Tibial nerve (tissue), 4 donors: Measurements from ENCODE around the gene PTPN3. TPM values are rescaled to one million over a fixed set of nuclear protein-coding genes. Genes with fewer than 3 reads are reported as not detected.

Experiments
- DNase-seq, 2 donors: peaks; one replicate each; pipeline ENCODE4 v3.0.0-alpha.2; 2019; ENCODE audit warnings: low spot score in 2 of 2
- H3K27ac ChIP-seq, 4 donors: fragments of 200-600 bp; sonication (generic) in 3 of 4; one replicate each; pipeline ENCODE4 v1.5.1; 2017 to 2019; ENCODE audit warnings: mild to moderate bottlenecking in 1 of 4
- H3K27me3 ChIP-seq, 2 donors: fragments of 200-600 bp; sonication (generic) in 1 of 2; one replicate each; pipeline versions ENCODE4 v1.5.1 to v1.6.0; 2017 to 2019
- H3K36me3 ChIP-seq, 3 donors: fragments of 200-600 bp; sonication (generic); one replicate each; pipeline ENCODE4 v1.5.1; 2018 to 2019
- H3K4me1 ChIP-seq, 4 donors: fragments of 200-600 bp; sonication (generic) in 3 of 4; one replicate each; pipeline ENCODE4 v1.5.1; 2017 to 2019
- H3K4me3 ChIP-seq, 4 donors: fragments of 200-600 bp; sonication (generic) in 3 of 4; one replicate each; pipeline ENCODE4 v1.5.1; 2017 to 2019; ENCODE audit warnings: mild to moderate bottlenecking in 1 of 4, moderate library complexity in 1 of 4
- H3K9me3 ChIP-seq, 4 donors: fragments of 200-600 bp; sonication (generic) in 3 of 4; one replicate each; pipeline ENCODE4 v1.5.1; 2017 to 2019
- CTCF ChIP-seq, 5 experiments: fragments of 200-600 bp in 3 of 5; fragments of 450-650 bp in 2 of 5; sonication (generic) in 3 of 5; IDR thresholded peaks; one replicate each; pipeline ENCODE4 v1.5.1; 2016 to 2019; ENCODE audit warnings: antibody characterized with exemption in 5 of 5, mild to moderate bottlenecking in 3 of 5, moderate library complexity in 2 of 5
- EP300 ChIP-seq, 2 donors: sonication (generic); formaldehyde crosslinking; IDR thresholded peaks; one replicate each; pipeline ENCODE4 v1.6.1; 2017; ENCODE audit warnings: antibody characterized with exemption in 2 of 2, mild to moderate bottlenecking in 1 of 2
- POLR2A ChIP-seq, 2 donors: fragments of 450-650 bp; IDR thresholded peaks; one replicate each; pipeline ENCODE4 v1.6.1; 2017; ENCODE audit warnings: antibody characterized with exemption in 2 of 2, mild to moderate bottlenecking in 2 of 2, moderate library complexity in 2 of 2
- WGBS, 2 donors: methylation state at CpG; one replicate each; pipeline ENCODE4 v1.1.5; 2018; 5-methylcytosine and 5-hydroxymethylcytosine counted together
- total RNA-seq, 4 donors: library from RNA; depleted of rRNA; stranded (reverse); fragments of >200 nt; gene quantifications; one replicate each; pipeline ENCODE4 v1.1.0, GENCODE V29; 2016

PTPN3 gene
- total RNA-seq, 4 donors from 2014 or later: 1.3 to 3.3 (median 1.8) TPM

- Histone ChIP-seq H3K27me3 (no peaks in the 10 kb centered on the region), H3K36me3 (no peaks in the 10 kb centered on the region), H3K4me3 (no peak overlapping the region), H3K27ac (no peak overlapping the region), H3K9me3 (no peaks in the 10 kb centered on the region), H3K4me1 (peaks cover 0 to 3% (median 0%) of the 10 kb centered on the region in 4 donors)
- WGBS, 2 donors: 86 to 93% methylated on average over 3 of the region's 3 CpGs
- DNase-seq: no peak
- TF ChIP-seq POLR2A (IDR thresholded peaks at IDR 0.05) (no peak), EP300 (IDR thresholded peaks at IDR 0.05) (no peak), CTCF (IDR thresholded peaks at IDR 0.05) (no peak)
Observed at GRCh38 chr9:109436071-109436470, 62.0 kb downstream of the PTPN3 start.

- Histone ChIP-seq H3K27me3 (no peaks in the 10 kb centered on the region), H3K4me1 (no peaks in the 10 kb centered on the region), H3K4me3 (no peak overlapping the region), H3K9me3 (no peaks in the 10 kb centered on the region), H3K27ac (no peak overlapping the region), H3K36me3 (no peaks in the 10 kb centered on the region)
- no peak for DNase-seq
- no peak for TF ChIP-seq CTCF (IDR thresholded peaks at IDR 0.05)
- no peak for TF ChIP-seq EP300 (IDR thresholded peaks at IDR 0.05)
- TF ChIP-seq POLR2A (IDR thresholded peaks at IDR 0.05): no peak
- WGBS, 2 donors: 85 to 97% methylated on average over 5 of the region's 5 CpGs
Observed at GRCh38 chr9:109433476-109433875, 64.6 kb downstream of the PTPN3 start.

- WGBS, 2 donors: 52 to 68% methylated on average over 3 to 4 of the region's 4 CpGs
- H3K27me3 ChIP-seq: no peaks in the 10 kb centered on the region
- no peaks in the 10 kb centered on the region for H3K36me3 ChIP-seq
- H3K4me1 ChIP-seq: no peaks in the 10 kb centered on the region
- no peaks in the 10 kb centered on the region for H3K9me3 ChIP-seq
- no peak for TF ChIP-seq POLR2A (IDR thresholded peaks at IDR 0.05)
- TF ChIP-seq EP300 (IDR thresholded peaks at IDR 0.05): no peak
- TF ChIP-seq CTCF (IDR thresholded peaks at IDR 0.05): no peak
- no peak overlapping the region for H3K27ac ChIP-seq
- H3K4me3 ChIP-seq: no peak overlapping the region
- no peak for DNase-seq
Observed at GRCh38 chr9:109430231-109430630, 67.9 kb downstream of the PTPN3 start.

- no peak for TF ChIP-seq CTCF (IDR thresholded peaks at IDR 0.05)
- no peak for TF ChIP-seq EP300 (IDR thresholded peaks at IDR 0.05)
- no peak for TF ChIP-seq POLR2A (IDR thresholded peaks at IDR 0.05)
- H3K27ac ChIP-seq: no peak overlapping the region
- 88 to 91% methylated on average over 6 of the region's 6 CpGs for WGBS, 2 donors
- H3K9me3 ChIP-seq: no peaks in the 10 kb centered on the region
- no peak for DNase-seq
- H3K4me1 ChIP-seq: no peaks in the 10 kb centered on the region
- H3K27me3 ChIP-seq: no peaks in the 10 kb centered on the region
- no peaks in the 10 kb centered on the region for H3K36me3 ChIP-seq
- H3K4me3 ChIP-seq: no peak overlapping the region
Observed at GRCh38 chr9:109428854-109429253, 69.3 kb downstream of the PTPN3 start.

GRCh38 chr9:109427886-109428285 lies 70.2 kb downstream of the PTPN3 start:
- H3K4me1 ChIP-seq: no peaks in the 10 kb centered on the region
- TF ChIP-seq CTCF (IDR thresholded peaks at IDR 0.05) (no peak), POLR2A (IDR thresholded peaks at IDR 0.05) (no peak), EP300 (IDR thresholded peaks at IDR 0.05) (no peak)
- no peaks in the 10 kb centered on the region for H3K27me3 ChIP-seq
- WGBS, 2 donors: 69 to 76% methylated on average over 4 of the region's 4 CpGs
- no peak for DNase-seq
- H3K4me3 ChIP-seq: no peak overlapping the region
- H3K27ac ChIP-seq: no peak overlapping the region
- H3K36me3 ChIP-seq: no peaks in the 10 kb centered on the region
- no peaks in the 10 kb centered on the region for H3K9me3 ChIP-seq
